ENCODE measurements around the gene PTPRT. TPM values are rescaled to one million over a fixed set of nuclear protein-coding genes. Genes with fewer than 3 reads are reported as not detected.
"Not testable (repeated sequence)": the region's sequence is repeated elsewhere in the genome, so short reads cannot be mapped to it uniquely, and the experiment has no call there.

PTPRT gene
- total RNA-seq, 1 experiment from 2014 or later: 0.13 TPM

DNA sequence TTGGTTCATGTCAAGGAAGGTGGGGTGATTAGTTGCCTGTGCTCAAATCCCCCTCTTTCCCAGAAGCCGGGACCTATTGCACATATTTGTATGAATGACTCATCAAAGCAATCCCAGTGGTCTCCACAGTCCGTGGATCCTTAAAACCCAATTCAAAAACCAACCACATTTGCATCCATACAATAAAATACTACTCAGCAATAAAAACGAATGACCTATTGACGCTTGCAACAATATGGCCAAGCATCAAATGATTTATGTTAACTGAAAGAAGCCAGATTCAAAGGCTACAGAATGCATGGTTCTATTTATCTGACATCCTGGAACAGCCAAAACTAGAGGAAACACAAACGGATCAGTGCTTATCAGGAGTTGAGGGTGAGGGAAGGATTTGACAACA lies 275.4 kb downstream of the PTPRT start:
- DNase-seq: no peak
- H4K20me1 ChIP-seq (ENCODE audit: control insufficient read depth, insufficient read depth, insufficient read length): no peaks in the 10 kb centered on the region
- H3T11ph ChIP-seq (ENCODE audit: low read length): no peak overlapping the region
- H2BK12ac ChIP-seq (ENCODE audit: insufficient read length, low read depth, low read length): no peak overlapping the region
- H3K9ac ChIP-seq (ENCODE audit: extremely low read depth, insufficient read length, low read length): no peak overlapping the region
- H2BK120ac ChIP-seq (ENCODE audit: low read depth, low read length, poor library complexity, severe bottlenecking): no peak overlapping the region
- Mint-ChIP-seq H3K27ac (no peak overlapping the region; a peak in 1 of 7 replicates), H3K4me3 (no peak overlapping the region), H3K4me1 (peaks cover 12 to 13% of the 10 kb centered on the region in 2 experiments), H3K9me3 (peaks cover 5 to 10% of the 10 kb centered on the region in 2 experiments; a peak in 4 of 5 replicates), H3K27me3 (ENCODE audit: low read depth) (no peaks in the 10 kb centered on the region; the same call in 1 of the 2 replicates), H3K36me3 (ENCODE audit: insufficient read depth in 1 of 3, low read depth in 3 of 3) (peaks cover 0 to 13% (median 0%) of the 10 kb centered on the region in 3 experiments; a peak in 1 of 7 replicates)
- no peak overlapping the region for H2BK5ac ChIP-seq (ENCODE audit: insufficient read length, low read length)
- no peak overlapping the region for H3K56ac ChIP-seq (ENCODE audit: insufficient read length, low read depth, low read length)
- no peak overlapping the region for H3K14ac ChIP-seq (ENCODE audit: insufficient read depth, low read length)
- H3K79me1 ChIP-seq (ENCODE audit: insufficient read depth, low read depth, low read length, poor library complexity, severe bottlenecking): no peaks in the 10 kb centered on the region
- H2AFZ ChIP-seq (ENCODE audit: low read length): no peak overlapping the region
- no peak overlapping the region for H3K4ac ChIP-seq (ENCODE audit: low read depth, low read length)
- no peak overlapping the region for H3K18ac ChIP-seq (ENCODE audit: insufficient read length, low read depth, low read length)
- no peak overlapping the region for H2BK15ac ChIP-seq (ENCODE audit: low read depth, low read length)
- H3K23me2 ChIP-seq (ENCODE audit: insufficient read length, low read depth, low read length, poor library complexity, severe bottlenecking): no peaks in the 10 kb centered on the region
- H2AK5ac ChIP-seq (ENCODE audit: insufficient read length, low read length): no peak overlapping the region
- TF ChIP-seq, protein P1, sequence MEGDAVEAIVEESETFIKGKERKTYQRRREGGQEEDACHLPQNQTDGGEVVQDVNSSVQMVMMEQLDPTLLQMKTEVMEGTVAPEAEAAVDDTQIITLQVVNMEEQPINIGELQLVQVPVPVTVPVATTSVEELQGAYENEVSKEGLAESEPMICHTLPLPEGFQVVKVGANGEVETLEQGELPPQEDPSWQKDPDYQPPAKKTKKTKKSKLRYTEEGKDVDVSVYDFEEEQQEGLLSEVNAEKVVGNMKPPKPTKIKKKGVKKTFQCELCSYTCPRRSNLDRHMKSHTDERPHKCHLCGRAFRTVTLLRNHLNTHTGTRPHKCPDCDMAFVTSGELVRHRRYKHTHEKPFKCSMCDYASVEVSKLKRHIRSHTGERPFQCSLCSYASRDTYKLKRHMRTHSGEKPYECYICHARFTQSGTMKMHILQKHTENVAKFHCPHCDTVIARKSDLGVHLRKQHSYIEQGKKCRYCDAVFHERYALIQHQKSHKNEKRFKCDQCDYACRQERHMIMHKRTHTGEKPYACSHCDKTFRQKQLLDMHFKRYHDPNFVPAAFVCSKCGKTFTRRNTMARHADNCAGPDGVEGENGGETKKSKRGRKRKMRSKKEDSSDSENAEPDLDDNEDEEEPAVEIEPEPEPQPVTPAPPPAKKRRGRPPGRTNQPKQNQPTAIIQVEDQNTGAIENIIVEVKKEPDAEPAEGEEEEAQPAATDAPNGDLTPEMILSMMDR (conservative IDR thresholded peaks at IDR 0.05): no peak
- no peak overlapping the region for H3K23ac ChIP-seq (ENCODE audit: insufficient read length, low read depth, low read length)
- H3K4me1 ChIP-seq (ENCODE audit: insufficient read depth, low read length): no peaks in the 10 kb centered on the region
- H3K27me3 ChIP-seq (ENCODE audit: insufficient read depth, low read length): no peaks in the 10 kb centered on the region
- H4K5ac ChIP-seq (ENCODE audit: insufficient read length, low read depth, low read length): no peak overlapping the region
- H3K4me2 ChIP-seq (ENCODE audit: insufficient read depth, insufficient read length, low read length): no peak overlapping the region
- H3K27ac ChIP-seq (ENCODE audit: insufficient read length, low read depth, low read length): no peak overlapping the region
- no peak overlapping the region for H2BK20ac ChIP-seq (ENCODE audit: low read depth, low read length, poor library complexity, severe bottlenecking)
- no peak overlapping the region for H4K91ac ChIP-seq (ENCODE audit: insufficient read length, low read depth, low read length)
- WGBS (ENCODE audit: extremely low coverage, insufficient read length, low lambda C conversion rate): no CpG with 5 or more reads among the region's 5 CpGs
- H3K79me2 ChIP-seq (ENCODE audit: insufficient read depth, low read length): no peaks in the 10 kb centered on the region
- no peaks in the 10 kb centered on the region for H3K9me3 ChIP-seq (ENCODE audit: control insufficient read depth, low read depth, low read length)
- no peak overlapping the region for H4K8ac ChIP-seq (replicated peaks; ENCODE audit: insufficient read length, low read depth, low read length)

DNA sequence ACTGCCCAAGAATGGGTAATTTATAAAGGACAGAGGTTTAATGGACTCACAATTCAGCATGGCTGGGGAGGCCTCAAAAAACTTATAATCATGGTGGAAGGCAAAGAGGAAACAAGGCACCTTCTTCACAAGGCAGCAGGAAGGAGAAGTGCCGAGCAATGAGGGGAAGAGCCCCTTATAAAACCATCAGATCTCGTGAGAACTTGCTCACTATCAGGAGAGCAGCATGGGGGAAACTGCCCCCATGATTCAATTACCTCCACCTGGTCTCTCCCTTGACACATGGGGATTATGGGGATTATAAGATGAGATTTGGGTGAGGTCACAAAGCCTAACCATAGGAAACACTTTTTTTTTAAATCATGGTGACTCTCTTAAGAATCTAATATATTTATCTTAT lies 278.9 kb downstream of the PTPRT start:
- H2BK5ac ChIP-seq (ENCODE audit: insufficient read length, low read length); H3K27me3 ChIP-seq (ENCODE audit: insufficient read depth, low read length); H3K4ac ChIP-seq (ENCODE audit: low read depth, low read length); H3K79me1 ChIP-seq (ENCODE audit: insufficient read depth, low read depth, low read length, poor library complexity, severe bottlenecking); H4K91ac ChIP-seq (ENCODE audit: insufficient read length, low read depth, low read length); H3K4me2 ChIP-seq (ENCODE audit: insufficient read depth, insufficient read length, low read length); H3K4me1 Mint-ChIP-seq; H3K56ac ChIP-seq (ENCODE audit: insufficient read length, low read depth, low read length); H3K9ac ChIP-seq (ENCODE audit: extremely low read depth, insufficient read length, low read length); H4K20me1 ChIP-seq (ENCODE audit: control insufficient read depth, insufficient read depth, insufficient read length); H3K9me3 ChIP-seq (ENCODE audit: control insufficient read depth, low read depth, low read length); H3K4me3 Mint-ChIP-seq; H3K23me2 ChIP-seq (ENCODE audit: insufficient read length, low read depth, low read length, poor library complexity, severe bottlenecking); H3K27me3 Mint-ChIP-seq (ENCODE audit: low read depth); H3K27ac ChIP-seq (ENCODE audit: insufficient read length, low read depth, low read length); H2AFZ ChIP-seq (ENCODE audit: low read length); H3K14ac ChIP-seq (ENCODE audit: insufficient read depth, low read length); H3K4me1 ChIP-seq (ENCODE audit: insufficient read depth, low read length); H2BK12ac ChIP-seq (ENCODE audit: insufficient read length, low read depth, low read length); H3K18ac ChIP-seq (ENCODE audit: insufficient read length, low read depth, low read length); H3K79me2 ChIP-seq (ENCODE audit: insufficient read depth, low read length); H4K5ac ChIP-seq (ENCODE audit: insufficient read length, low read depth, low read length); H3K9me3 Mint-ChIP-seq; H2BK15ac ChIP-seq (ENCODE audit: low read depth, low read length); DNase-seq; H2BK20ac ChIP-seq (ENCODE audit: low read depth, low read length, poor library complexity, severe bottlenecking); H3K27ac Mint-ChIP-seq; H2BK120ac ChIP-seq (ENCODE audit: low read depth, low read length, poor library complexity, severe bottlenecking); H3K36me3 Mint-ChIP-seq (ENCODE audit: insufficient read depth in 1 of 3, low read depth in 3 of 3); H2AK5ac ChIP-seq (ENCODE audit: insufficient read length, low read length); H3K23ac ChIP-seq (ENCODE audit: insufficient read length, low read depth, low read length); H4K8ac ChIP-seq (replicated peaks; ENCODE audit: insufficient read length, low read depth, low read length); H3T11ph ChIP-seq (ENCODE audit: low read length): not testable (repeated sequence)
- WGBS (ENCODE audit: extremely low coverage, insufficient read length, low lambda C conversion rate): no CpG with 5 or more reads among the region's 2 CpGs
